ENCODE results near the gene CD58. TPM values are rescaled to one million over a fixed set of nuclear protein-coding genes. Genes with fewer than 3 reads are reported as not detected.
A peak's percentile ranks its signal among the peaks of the same experiment; 100 is the strongest.

The CD58 gene
- total and polyA plus RNA-seq, 4 experiments from 2014 or later, result 25.2 to 61.3 (median 44.5) TPM

GRCh38 chr1:116506132-116507004, 64.5 kb downstream of the CD58 start:
- peak overlapping the region in 2 of 8 donors; percentile 4 to 10 for H3K4me3 Mint-ChIP-seq
- Histone ChIP-seq H3K27me3 (ENCODE audit: insufficient read depth, low read length) (no peaks in the 10 kb centered on the region), H3K4me1 (ENCODE audit: insufficient read depth, low read length) (peaks cover 92% of the 10 kb centered on the region), H3K9me3 (ENCODE audit: control insufficient read depth in 1 of 2, low read length in 2 of 2) (no peaks in the 10 kb centered on the region), H3K27ac (ENCODE audit: low read depth, low read length) (no peak overlapping the region), H3K36me3 (ENCODE audit: insufficient read depth, low read length) (no peaks in the 10 kb centered on the region), H3K4me3 (ENCODE audit: low read length in 2 of 2) (no peak overlapping the region)
- POLR2A ChIA-PET (ENCODE audit: partially characterized antibody), result interaction anchor here (0.9 to 8.8 kb wide), 3 partner anchors 9 to 180 kb away, joined by 3 to 117 read pairs (median 5); no protein-coding TSS in a partner anchor
- peak overlapping the region in 4 of 7 donors; percentile 66 to 91 (median 75) for H3K27ac Mint-ChIP-seq
- peaks cover 0 to 2% (median 0%) of the 10 kb centered on the region in 8 donors for H3K9me3 Mint-ChIP-seq
- DNase-seq, result no peak
- H3K36me3 Mint-ChIP-seq, result no peaks in the 10 kb centered on the region
- H3K4me1 Mint-ChIP-seq, result peaks cover 55 to 82% (median 72%) of the 10 kb centered on the region in 4 donors
- intact Hi-C loops (cut with micrococcal nuclease), result no loop called here
- no peaks in the 10 kb centered on the region for H3K27me3 Mint-ChIP-seq
- CTCF ChIA-PET (ENCODE audit: partially characterized antibody), result interaction anchor here (2.2 to 4.2 kb wide), 2 partner anchors 9 to 21 kb away, joined by 9 to 35 read pairs; no protein-coding TSS in a partner anchor

GRCh38 chr1:116504308-116505156, 66.3 kb downstream of the CD58 start:
- no peaks in the 10 kb centered on the region for H3K27me3 ChIP-seq (ENCODE audit: insufficient read depth, low read length)
- peaks cover 78% of the 10 kb centered on the region for H3K4me1 ChIP-seq (ENCODE audit: insufficient read depth, low read length)
- CTCF ChIA-PET (ENCODE audit: partially characterized antibody), result interaction anchor here (0.8 to 10.8 kb wide), 10 partner anchors 11 to 365 kb away, joined by 3 to 193 read pairs (median 4); no protein-coding TSS in a partner anchor
- DNase-seq, result peak; percentile 85 to 98 (median 89)
- intact Hi-C loops (cut with micrococcal nuclease), result loop anchor here (1.0 to 5.0 kb wide), 7 partner anchors 11 to 558 kb away; partner anchors contain the start of genes ATP1A1 and TTF2
- peak overlapping the region; percentile 86 for H3K27ac ChIP-seq (ENCODE audit: low read depth, low read length)
- H3K9me3 ChIP-seq (ENCODE audit: control insufficient read depth in 1 of 2, low read length in 2 of 2), result no peaks in the 10 kb centered on the region
- POLR2A ChIA-PET (ENCODE audit: partially characterized antibody), result interaction anchor here (0.5 to 8.8 kb wide), 23 partner anchors 8 to 555 kb away, joined by 3 to 117 read pairs (median 4); partner anchors contain the start of genes ATP1A1, CD58 and TTF2
- peak overlapping the region; percentile 91 to 98 (median 94) for H3K27ac Mint-ChIP-seq
- peak overlapping the region in 7 of 8 donors; percentile 17 to 75 (median 67) for H3K4me3 Mint-ChIP-seq
- H3K9me3 Mint-ChIP-seq, result peaks cover 0 to 2% (median 0%) of the 10 kb centered on the region in 8 donors
- no peak overlapping the region for H3K4me3 ChIP-seq (ENCODE audit: low read length in 2 of 2)
- peaks cover 48 to 86% (median 63%) of the 10 kb centered on the region in 4 donors for H3K4me1 Mint-ChIP-seq
- no peaks in the 10 kb centered on the region for H3K27me3 Mint-ChIP-seq
- no peaks in the 10 kb centered on the region for H3K36me3 Mint-ChIP-seq
- no peaks in the 10 kb centered on the region for H3K36me3 ChIP-seq (ENCODE audit: insufficient read depth, low read length)

- Histone ChIP-seq H3K9me3 (ENCODE audit: control insufficient read depth in 1 of 2, low read length in 2 of 2) (no peaks in the 10 kb centered on the region), H3K27me3 (ENCODE audit: insufficient read depth, low read length) (no peaks in the 10 kb centered on the region), H3K4me3 (ENCODE audit: low read length in 2 of 2) (no peak overlapping the region), H3K4me1 (ENCODE audit: insufficient read depth, low read length) (peaks cover 76% of the 10 kb centered on the region), H3K27ac (ENCODE audit: low read depth, low read length) (peak overlapping the region; percentile 86), H3K36me3 (ENCODE audit: insufficient read depth, low read length) (no peaks in the 10 kb centered on the region)
- Mint-ChIP-seq H3K27me3 (no peaks in the 10 kb centered on the region), H3K4me1 (peaks cover 46 to 84% (median 60%) of the 10 kb centered on the region in 4 donors), H3K9me3 (peaks cover 0 to 2% (median 0%) of the 10 kb centered on the region in 8 donors), H3K36me3 (no peaks in the 10 kb centered on the region), H3K27ac (peak overlapping the region; percentile 91 to 98 (median 94)), H3K4me3 (peak overlapping the region in 7 of 8 donors; percentile 17 to 75 (median 67))
- ChIA-PET CTCF (ENCODE audit: partially characterized antibody) (interaction anchor here (1.2 to 10.8 kb wide), 10 partner anchors 11 to 364 kb away, joined by 3 to 193 read pairs (median 4); no protein-coding TSS in a partner anchor), POLR2A (ENCODE audit: partially characterized antibody) (interaction anchor here (0.6 to 8.8 kb wide), 21 partner anchors 7 to 556 kb away, joined by 3 to 117 read pairs (median 4); partner anchors contain the start of genes ATP1A1, CD58 and TTF2)
- intact Hi-C loops (cut with micrococcal nuclease), result loop anchor here (1.0 to 5.0 kb wide), 7 partner anchors 12 to 559 kb away; partner anchors contain the start of genes ATP1A1 and TTF2
- DNase-seq, result peak in 1 of 5 donors; percentile 68
Measured at GRCh38 chr1:116503546-116504307, 67.1 kb downstream of the CD58 start.

- intact Hi-C loops (cut with micrococcal nuclease), result loop anchor here (5.0 kb wide), 2 partner anchors 35 to 560 kb away; partner anchors contain the start of gene TTF2
- H3K27me3 Mint-ChIP-seq, result no peaks in the 10 kb centered on the region
- no peaks in the 10 kb centered on the region for H3K36me3 ChIP-seq (ENCODE audit: insufficient read depth, low read length)
- peaks cover 37 to 75% (median 51%) of the 10 kb centered on the region in 4 donors for H3K4me1 Mint-ChIP-seq
- H3K4me3 ChIP-seq (ENCODE audit: low read length in 2 of 2), result no peak overlapping the region
- peak overlapping the region in 4 of 8 donors; percentile 16 to 70 (median 34) for H3K4me3 Mint-ChIP-seq
- ChIA-PET CTCF (ENCODE audit: partially characterized antibody) (interaction anchor here (1.3 to 10.8 kb wide), 5 partner anchors 10 to 363 kb away, joined by 3 to 193 read pairs (median 35); no protein-coding TSS in a partner anchor), POLR2A (ENCODE audit: partially characterized antibody) (interaction anchor here (1.4 to 8.8 kb wide), 4 partner anchors 12 to 364 kb away, joined by 4 to 117 read pairs (median 18); partner anchors contain the start of gene CD58)
- H3K27ac Mint-ChIP-seq, result peak overlapping the region; percentile 91 to 98 (median 94)
- H3K9me3 Mint-ChIP-seq, result peaks cover 0 to 2% (median 0%) of the 10 kb centered on the region in 8 donors
- no peaks in the 10 kb centered on the region for H3K9me3 ChIP-seq (ENCODE audit: control insufficient read depth in 1 of 2, low read length in 2 of 2)
- DNase-seq, result no peak
- no peaks in the 10 kb centered on the region for H3K27me3 ChIP-seq (ENCODE audit: insufficient read depth, low read length)
- peaks cover 66% of the 10 kb centered on the region for H3K4me1 ChIP-seq (ENCODE audit: insufficient read depth, low read length)
- peak overlapping the region; percentile 86 for H3K27ac ChIP-seq (ENCODE audit: low read depth, low read length)
- no peaks in the 10 kb centered on the region for H3K36me3 Mint-ChIP-seq
Measured at GRCh38 chr1:116502671-116503314, 68.0 kb downstream of the CD58 start.

GRCh38 chr1:116501870-116502244, 69.0 kb downstream of the CD58 start:
- Mint-ChIP-seq H3K9me3 (peaks cover 0 to 2% (median 0%) of the 10 kb centered on the region in 8 donors), H3K4me1 (peaks cover 34 to 79% (median 49%) of the 10 kb centered on the region in 4 donors), H3K27me3 (no peaks in the 10 kb centered on the region), H3K4me3 (no peak overlapping the region), H3K27ac (peak overlapping the region; percentile 44 to 98 (median 94)), H3K36me3 (no peaks in the 10 kb centered on the region)
- DNase-seq, result no peak
- CTCF ChIA-PET (ENCODE audit: partially characterized antibody), result interaction anchor here (1.3 to 10.8 kb wide), 4 partner anchors 14 to 362 kb away, joined by 3 to 193 read pairs (median 35); no protein-coding TSS in a partner anchor
- intact Hi-C loops (cut with micrococcal nuclease), result loop anchor here (5.0 kb wide), 2 partner anchors 35 to 560 kb away; partner anchors contain the start of gene TTF2
- POLR2A ChIA-PET (ENCODE audit: partially characterized antibody), result interaction anchor here (8.8 kb wide), 1 partner anchor 13 kb away, joined by 117 read pairs; no protein-coding TSS in a partner anchor
- Histone ChIP-seq H3K4me1 (ENCODE audit: insufficient read depth, low read length) (peaks cover 60% of the 10 kb centered on the region), H3K27me3 (ENCODE audit: insufficient read depth, low read length) (no peaks in the 10 kb centered on the region), H3K36me3 (ENCODE audit: insufficient read depth, low read length) (no peaks in the 10 kb centered on the region), H3K4me3 (ENCODE audit: low read length in 2 of 2) (no peak overlapping the region), H3K27ac (ENCODE audit: low read depth, low read length) (no peak overlapping the region), H3K9me3 (ENCODE audit: control insufficient read depth in 1 of 2, low read length in 2 of 2) (no peaks in the 10 kb centered on the region)

All from CD4-positive, alpha-beta memory T cell (primary cell).